ENCODE data around the gene MS4A10.

DNA sequence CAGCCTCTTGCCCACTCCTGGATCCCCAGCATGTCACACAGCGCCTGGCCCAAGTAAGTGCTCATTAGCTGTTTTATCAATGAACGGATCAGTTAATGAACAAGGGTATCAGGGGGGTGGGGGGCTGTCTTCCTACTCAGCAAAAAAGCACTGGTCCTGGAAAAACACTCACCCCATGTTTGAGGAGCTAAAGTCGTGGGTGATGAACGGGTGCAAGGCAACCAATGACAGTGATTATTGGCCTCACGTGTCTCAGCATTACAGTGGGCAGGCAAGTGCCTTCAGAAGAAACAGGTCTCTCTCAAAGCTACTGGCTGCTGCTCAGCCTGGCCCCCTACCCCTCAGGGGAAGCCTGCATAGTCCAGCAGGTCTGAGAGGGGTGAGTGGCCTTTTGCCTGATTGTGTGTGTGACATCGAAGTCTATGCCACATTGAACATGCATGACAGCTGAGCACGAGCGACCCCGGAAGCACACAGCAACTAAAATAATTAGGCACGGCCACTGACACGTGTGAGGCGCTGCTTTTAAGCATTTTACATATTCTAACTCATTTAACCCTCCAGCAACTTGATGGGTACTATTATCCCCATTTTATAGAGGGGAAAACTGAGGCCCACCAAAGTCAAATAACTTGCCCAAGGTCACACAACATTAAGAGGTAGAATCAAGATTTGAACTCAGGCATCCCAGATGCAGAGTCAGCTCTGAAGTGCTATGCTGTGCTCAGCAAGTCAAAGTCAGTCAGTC is 2.6 kb upstream of the MS4A10 start:
- TF ChIP-seq CREM (IDR thresholded peaks at IDR 0.05; ENCODE audit: low read depth) = no peak
- TF ChIP-seq, protein P1, sequence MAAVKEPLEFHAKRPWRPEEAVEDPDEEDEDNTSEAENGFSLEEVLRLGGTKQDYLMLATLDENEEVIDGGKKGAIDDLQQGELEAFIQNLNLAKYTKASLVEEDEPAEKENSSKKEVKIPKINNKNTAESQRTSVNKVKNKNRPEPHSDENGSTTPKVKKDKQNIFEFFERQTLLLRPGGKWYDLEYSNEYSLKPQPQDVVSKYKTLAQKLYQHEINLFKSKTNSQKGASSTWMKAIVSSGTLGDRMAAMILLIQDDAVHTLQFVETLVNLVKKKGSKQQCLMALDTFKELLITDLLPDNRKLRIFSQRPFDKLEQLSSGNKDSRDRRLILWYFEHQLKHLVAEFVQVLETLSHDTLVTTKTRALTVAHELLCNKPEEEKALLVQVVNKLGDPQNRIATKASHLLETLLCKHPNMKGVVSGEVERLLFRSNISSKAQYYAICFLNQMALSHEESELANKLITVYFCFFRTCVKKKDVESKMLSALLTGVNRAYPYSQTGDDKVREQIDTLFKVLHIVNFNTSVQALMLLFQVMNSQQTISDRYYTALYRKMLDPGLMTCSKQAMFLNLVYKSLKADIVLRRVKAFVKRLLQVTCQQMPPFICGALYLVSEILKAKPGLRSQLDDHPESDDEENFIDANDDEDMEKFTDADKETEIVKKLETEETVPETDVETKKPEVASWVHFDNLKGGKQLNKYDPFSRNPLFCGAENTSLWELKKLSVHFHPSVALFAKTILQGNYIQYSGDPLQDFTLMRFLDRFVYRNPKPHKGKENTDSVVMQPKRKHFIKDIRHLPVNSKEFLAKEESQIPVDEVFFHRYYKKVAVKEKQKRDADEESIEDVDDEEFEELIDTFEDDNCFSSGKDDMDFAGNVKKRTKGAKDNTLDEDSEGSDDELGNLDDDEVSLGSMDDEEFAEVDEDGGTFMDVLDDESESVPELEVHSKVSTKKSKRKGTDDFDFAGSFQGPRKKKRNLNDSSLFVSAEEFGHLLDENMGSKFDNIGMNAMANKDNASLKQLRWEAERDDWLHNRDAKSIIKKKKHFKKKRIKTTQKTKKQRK (IDR thresholded peaks at IDR 0.05; ENCODE audit: low read depth, low read length) = no peak
- TF ChIP-seq, protein P2, sequence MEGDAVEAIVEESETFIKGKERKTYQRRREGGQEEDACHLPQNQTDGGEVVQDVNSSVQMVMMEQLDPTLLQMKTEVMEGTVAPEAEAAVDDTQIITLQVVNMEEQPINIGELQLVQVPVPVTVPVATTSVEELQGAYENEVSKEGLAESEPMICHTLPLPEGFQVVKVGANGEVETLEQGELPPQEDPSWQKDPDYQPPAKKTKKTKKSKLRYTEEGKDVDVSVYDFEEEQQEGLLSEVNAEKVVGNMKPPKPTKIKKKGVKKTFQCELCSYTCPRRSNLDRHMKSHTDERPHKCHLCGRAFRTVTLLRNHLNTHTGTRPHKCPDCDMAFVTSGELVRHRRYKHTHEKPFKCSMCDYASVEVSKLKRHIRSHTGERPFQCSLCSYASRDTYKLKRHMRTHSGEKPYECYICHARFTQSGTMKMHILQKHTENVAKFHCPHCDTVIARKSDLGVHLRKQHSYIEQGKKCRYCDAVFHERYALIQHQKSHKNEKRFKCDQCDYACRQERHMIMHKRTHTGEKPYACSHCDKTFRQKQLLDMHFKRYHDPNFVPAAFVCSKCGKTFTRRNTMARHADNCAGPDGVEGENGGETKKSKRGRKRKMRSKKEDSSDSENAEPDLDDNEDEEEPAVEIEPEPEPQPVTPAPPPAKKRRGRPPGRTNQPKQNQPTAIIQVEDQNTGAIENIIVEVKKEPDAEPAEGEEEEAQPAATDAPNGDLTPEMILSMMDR (IDR thresholded peaks at IDR 0.05 in 2 of 3, conservative IDR thresholded peaks at IDR 0.05 in 1 of 3; ENCODE audit: control insufficient read depth in 2 of 3, extremely low read depth in 1 of 3, insufficient read depth in 1 of 3, low read depth in 3 of 3, low read length in 3 of 3) = no peak
- no peak for TF ChIP-seq ZNF274 (IDR thresholded peaks at IDR 0.05; ENCODE audit: insufficient read depth, insufficient read length)
- TF ChIP-seq, protein P3, sequence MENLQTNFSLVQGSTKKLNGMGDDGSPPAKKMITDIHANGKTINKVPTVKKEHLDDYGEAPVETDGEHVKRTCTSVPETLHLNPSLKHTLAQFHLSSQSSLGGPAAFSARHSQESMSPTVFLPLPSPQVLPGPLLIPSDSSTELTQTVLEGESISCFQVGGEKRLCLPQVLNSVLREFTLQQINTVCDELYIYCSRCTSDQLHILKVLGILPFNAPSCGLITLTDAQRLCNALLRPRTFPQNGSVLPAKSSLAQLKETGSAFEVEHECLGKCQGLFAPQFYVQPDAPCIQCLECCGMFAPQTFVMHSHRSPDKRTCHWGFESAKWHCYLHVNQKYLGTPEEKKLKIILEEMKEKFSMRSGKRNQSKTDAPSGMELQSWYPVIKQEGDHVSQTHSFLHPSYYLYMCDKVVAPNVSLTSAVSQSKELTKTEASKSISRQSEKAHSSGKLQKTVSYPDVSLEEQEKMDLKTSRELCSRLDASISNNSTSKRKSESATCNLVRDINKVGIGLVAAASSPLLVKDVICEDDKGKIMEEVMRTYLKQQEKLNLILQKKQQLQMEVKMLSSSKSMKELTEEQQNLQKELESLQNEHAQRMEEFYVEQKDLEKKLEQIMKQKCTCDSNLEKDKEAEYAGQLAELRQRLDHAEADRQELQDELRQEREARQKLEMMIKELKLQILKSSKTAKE (IDR thresholded peaks at IDR 0.05; ENCODE audit: low read depth, poor library complexity, severe bottlenecking) = no peak
- TF ChIP-seq MYC (IDR thresholded peaks at IDR 0.05; ENCODE audit: insufficient read depth, insufficient read length, insufficient replicate concordance, low read length, severe bottlenecking) = no peak
- TF ChIP-seq EGR1 (IDR thresholded peaks at IDR 0.05; ENCODE audit: borderline replicate concordance in 1 of 2, low read depth in 2 of 2, low read length in 2 of 2) = no peak
- no peak for TF ChIP-seq POLR2A (IDR thresholded peaks at IDR 0.05; ENCODE audit: low read depth, low read length)
- no peak for TF ChIP-seq CHD1 (IDR thresholded peaks at IDR 0.05; ENCODE audit: low read depth, low read length)
